Measurements from ENCODE around the gene AKAP17A. TPM values are rescaled to one million over a fixed set of nuclear protein-coding genes. Genes with fewer than 3 reads are reported as not detected.

AKAP17A gene
- total and polyA plus RNA-seq, 2 experiments from 2014 or later: 46.3 to 85.2 TPM

DNA sequence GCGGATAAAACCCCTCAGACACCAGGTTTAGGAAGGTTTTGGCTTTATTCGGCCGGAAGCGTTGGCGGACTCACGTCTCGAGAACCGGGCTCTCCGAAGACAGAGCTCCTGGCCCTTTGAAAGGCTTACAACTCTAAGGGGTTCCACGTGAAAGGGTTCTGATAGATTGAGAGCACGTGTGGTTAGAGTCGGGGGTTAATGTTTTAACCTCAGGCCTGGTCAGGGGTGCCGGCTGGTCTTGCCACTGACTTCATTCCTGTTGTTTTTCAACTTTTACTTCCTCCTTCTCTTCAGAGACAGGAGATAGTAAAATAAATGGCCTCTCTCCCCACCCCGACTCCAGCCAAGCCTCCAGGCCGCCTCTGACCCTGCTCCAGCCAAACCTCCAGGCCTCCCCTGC is 18.8 kb downstream of the AKAP17A start:
- Histone ChIP-seq H3K27ac (no peak overlapping the region), H3K36me3 (replicated peaks; ENCODE audit: insufficient read depth, low read depth) (no peaks in the 10 kb centered on the region), H3K4me3 (no peak overlapping the region), H3K27me3 (no peaks in the 10 kb centered on the region), H2AFZ (no peak overlapping the region), H3K9me2 (replicated peaks; ENCODE audit: insufficient read depth) (no peaks in the 10 kb centered on the region), H3K4me2 (no peak overlapping the region), H3K4me1 (ENCODE audit: insufficient read depth) (no peaks in the 10 kb centered on the region), H3K79me2 (no peaks in the 10 kb centered on the region), H4K20me1 (ENCODE audit: insufficient read depth, poor library complexity, severe bottlenecking) (no peaks in the 10 kb centered on the region), H3K9me3 (ENCODE audit: low read depth) (no peaks in the 10 kb centered on the region)
- DNase-seq (ENCODE audit: low spot score): no peak
- TF ChIP-seq EZH2phosphoT487 (IDR thresholded peaks at IDR 0.05; ENCODE audit: low read depth, severe bottlenecking, unreplicated experiment): no peak
- TF ChIP-seq, protein P1, sequence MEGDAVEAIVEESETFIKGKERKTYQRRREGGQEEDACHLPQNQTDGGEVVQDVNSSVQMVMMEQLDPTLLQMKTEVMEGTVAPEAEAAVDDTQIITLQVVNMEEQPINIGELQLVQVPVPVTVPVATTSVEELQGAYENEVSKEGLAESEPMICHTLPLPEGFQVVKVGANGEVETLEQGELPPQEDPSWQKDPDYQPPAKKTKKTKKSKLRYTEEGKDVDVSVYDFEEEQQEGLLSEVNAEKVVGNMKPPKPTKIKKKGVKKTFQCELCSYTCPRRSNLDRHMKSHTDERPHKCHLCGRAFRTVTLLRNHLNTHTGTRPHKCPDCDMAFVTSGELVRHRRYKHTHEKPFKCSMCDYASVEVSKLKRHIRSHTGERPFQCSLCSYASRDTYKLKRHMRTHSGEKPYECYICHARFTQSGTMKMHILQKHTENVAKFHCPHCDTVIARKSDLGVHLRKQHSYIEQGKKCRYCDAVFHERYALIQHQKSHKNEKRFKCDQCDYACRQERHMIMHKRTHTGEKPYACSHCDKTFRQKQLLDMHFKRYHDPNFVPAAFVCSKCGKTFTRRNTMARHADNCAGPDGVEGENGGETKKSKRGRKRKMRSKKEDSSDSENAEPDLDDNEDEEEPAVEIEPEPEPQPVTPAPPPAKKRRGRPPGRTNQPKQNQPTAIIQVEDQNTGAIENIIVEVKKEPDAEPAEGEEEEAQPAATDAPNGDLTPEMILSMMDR (IDR thresholded peaks at IDR 0.05; ENCODE audit: poor library complexity): no peak
- WGBS (ENCODE audit: low lambda C conversion rate, missing lambda C conversion rate): 78% methylated on average over 14 of the region's 15 CpGs

DNA sequence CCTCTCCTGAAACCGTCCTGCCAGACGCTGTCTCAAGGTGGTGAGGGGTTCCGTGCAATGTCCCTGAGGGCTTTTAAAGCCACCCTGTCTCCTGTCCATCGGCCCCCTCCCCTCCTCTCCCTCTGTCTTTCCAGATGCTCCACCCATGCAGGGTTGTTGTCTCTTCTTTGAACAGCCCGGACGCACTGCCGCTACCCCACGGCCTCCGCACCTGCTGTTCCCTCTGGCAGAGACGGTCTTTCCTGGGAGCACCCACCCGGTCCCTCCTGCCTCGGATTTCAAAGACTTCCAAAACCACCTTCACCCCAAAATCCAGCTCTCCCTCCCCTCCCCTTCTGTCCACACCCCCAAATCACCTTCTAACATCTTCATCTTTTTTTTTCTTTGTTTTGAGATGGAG is 19.3 kb downstream of the AKAP17A start:
- TF ChIP-seq, protein P1 (IDR thresholded peaks at IDR 0.05; ENCODE audit: poor library complexity): no peak
- TF ChIP-seq EZH2phosphoT487 (IDR thresholded peaks at IDR 0.05; ENCODE audit: low read depth, severe bottlenecking, unreplicated experiment) (no peak), EZH2 (IDR thresholded peaks at IDR 0.05; ENCODE audit: borderline replicate concordance) (no peak)
- H3K9me3 ChIP-seq (ENCODE audit: low read depth): no peaks in the 10 kb centered on the region
- H3K4me3 ChIP-seq: no peak overlapping the region

DNA sequence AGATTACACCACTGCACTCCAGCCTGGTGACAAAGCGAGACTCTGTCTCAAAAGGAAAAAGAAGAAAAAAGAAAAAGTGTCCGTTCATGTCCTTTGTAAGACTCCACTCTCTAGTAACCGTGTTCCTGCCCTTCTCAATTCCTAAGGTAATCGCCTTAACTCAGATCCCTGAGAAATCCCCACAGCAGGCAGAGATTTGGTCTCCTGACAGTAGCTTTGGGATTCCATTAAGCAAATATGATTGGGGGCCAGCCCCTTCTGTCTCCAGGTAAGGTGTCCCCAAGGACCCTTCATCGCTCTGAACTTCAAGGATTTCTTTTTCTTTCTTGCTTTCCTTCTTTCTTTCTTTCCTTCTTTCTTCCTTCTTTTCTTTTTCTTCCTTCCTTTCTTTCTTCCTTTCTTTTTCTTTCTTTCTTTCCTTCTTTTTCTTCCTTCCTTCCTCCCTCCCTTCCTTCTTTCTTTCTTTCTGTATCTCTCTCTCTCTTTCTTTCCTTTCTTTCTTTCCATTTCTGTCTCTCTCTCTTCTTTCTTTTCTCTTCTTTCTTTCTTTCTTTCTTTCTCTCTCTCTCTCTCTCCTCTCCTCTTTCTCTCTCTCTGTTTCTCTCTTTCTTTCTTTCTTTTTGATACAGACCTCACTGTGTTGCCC is 21.4 kb downstream of the AKAP17A start:
- H3K9me2 ChIP-seq (replicated peaks; ENCODE audit: insufficient read depth): no peaks in the 10 kb centered on the region
- H3K36me3 ChIP-seq (replicated peaks; ENCODE audit: insufficient read depth, low read depth): no peaks in the 10 kb centered on the region
- WGBS (ENCODE audit: low lambda C conversion rate, missing lambda C conversion rate): 87% methylated on average over 5 of the region's 5 CpGs
- H3K9me3 ChIP-seq (ENCODE audit: low read depth): no peaks in the 10 kb centered on the region
- no peaks in the 10 kb centered on the region for H3K27me3 ChIP-seq
- no peak overlapping the region for H3K27ac ChIP-seq
- H2AFZ ChIP-seq: no peak overlapping the region
- no peaks in the 10 kb centered on the region for H4K20me1 ChIP-seq (ENCODE audit: insufficient read depth, poor library complexity, severe bottlenecking)
- no peak overlapping the region for H3K4me3 ChIP-seq
- no peak overlapping the region for H3K4me2 ChIP-seq
- no peak for DNase-seq (ENCODE audit: low spot score)
- no peaks in the 10 kb centered on the region for H3K4me1 ChIP-seq (ENCODE audit: insufficient read depth)
- H3K79me2 ChIP-seq: no peaks in the 10 kb centered on the region
- TF ChIP-seq EZH2 (IDR thresholded peaks at IDR 0.05; ENCODE audit: borderline replicate concordance): no peak

More for the DNA sequence above, 19.3 kb downstream of the AKAP17A start:
- 79% methylated on average over 12 of the region's 12 CpGs for WGBS (ENCODE audit: low lambda C conversion rate, missing lambda C conversion rate)
- no peak for DNase-seq (ENCODE audit: low spot score)
- no peak overlapping the region for H3K4me2 ChIP-seq
- no peaks in the 10 kb centered on the region for H3K9me2 ChIP-seq (replicated peaks; ENCODE audit: insufficient read depth)
- H3K79me2 ChIP-seq: no peaks in the 10 kb centered on the region
- no peaks in the 10 kb centered on the region for H3K36me3 ChIP-seq (replicated peaks; ENCODE audit: insufficient read depth, low read depth)
- H3K4me1 ChIP-seq (ENCODE audit: insufficient read depth): no peaks in the 10 kb centered on the region
- no peak overlapping the region for H2AFZ ChIP-seq
- no peak overlapping the region for H3K27ac ChIP-seq
- H3K27me3 ChIP-seq: no peaks in the 10 kb centered on the region
- H4K20me1 ChIP-seq (ENCODE audit: insufficient read depth, poor library complexity, severe bottlenecking): no peaks in the 10 kb centered on the region

DNA sequence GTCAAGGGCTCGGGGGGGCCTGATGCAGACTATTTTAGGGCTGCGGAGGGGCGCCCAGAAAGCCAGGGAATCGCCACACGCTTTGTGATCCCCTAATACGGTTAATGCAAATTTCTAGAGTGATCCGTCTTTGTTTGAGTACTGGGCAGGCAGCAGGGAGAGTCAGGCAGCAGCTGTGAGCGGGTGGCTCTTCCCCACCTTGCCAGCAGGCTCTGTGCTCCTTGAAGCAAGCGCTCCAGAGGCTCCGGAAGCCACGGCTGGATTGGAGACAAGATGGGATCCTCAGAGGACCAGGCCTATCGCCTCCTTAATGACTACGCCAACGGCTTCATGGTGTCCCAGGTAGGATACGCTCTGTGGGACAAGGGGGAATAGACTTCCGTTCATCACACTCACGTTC is 23.5 kb downstream of the AKAP17A start, which contains the start of gene ASMT:
ASMT (plus strand) TSS at position 133 of the 400 bp plus-strand sequence; CDS start at position 274, 141 bp downstream.
- TF ChIP-seq, protein P1 (IDR thresholded peaks at IDR 0.05; ENCODE audit: poor library complexity): no peak
- no peak for TF ChIP-seq EZH2 (IDR thresholded peaks at IDR 0.05; ENCODE audit: borderline replicate concordance)
- TF ChIP-seq EZH2phosphoT487 (IDR thresholded peaks at IDR 0.05; ENCODE audit: low read depth, severe bottlenecking, unreplicated experiment): no peak
- H2AFZ ChIP-seq: no peak within 1 kb of the TSS
- H3K4me2 ChIP-seq: no peak within 1 kb of the TSS
- no peaks in the 10 kb centered on the region for H3K27me3 ChIP-seq
- 81% methylated on average over 17 of the region's 17 CpGs for WGBS (ENCODE audit: low lambda C conversion rate, missing lambda C conversion rate)
- no peaks in the 10 kb centered on the region for H3K36me3 ChIP-seq (replicated peaks; ENCODE audit: insufficient read depth, low read depth)
- H3K27ac ChIP-seq: no peak within 1 kb of the TSS
- no peaks in the 10 kb centered on the region for H3K4me1 ChIP-seq (ENCODE audit: insufficient read depth)
- no peaks in the 10 kb centered on the region for H3K9me3 ChIP-seq (ENCODE audit: low read depth)
- no peak for DNase-seq (ENCODE audit: low spot score)
- no peaks in the 10 kb centered on the region for H3K9me2 ChIP-seq (replicated peaks; ENCODE audit: insufficient read depth)
- no peaks in the 10 kb centered on the region for H4K20me1 ChIP-seq (ENCODE audit: insufficient read depth, poor library complexity, severe bottlenecking)
- no peak within 1 kb of the TSS for H3K4me3 ChIP-seq
- no peaks in the 10 kb centered on the region for H3K79me2 ChIP-seq

Data from hepatocyte (in vitro differentiated cells).